Right hindlimb (tissue), 1 donor: ENCODE data around the gene RABGAP1L.
"Not testable (repeated sequence)": the region's sequence is repeated elsewhere in the genome, so short reads cannot be mapped to it uniquely, and the experiment has no call there.

Experiments
- DNase-seq: peaks from one replicate; pipeline ENCODE4 v3.0.0-alpha.2; 2018

Gene RABGAP1L

GRCh38 chr1:174469052-174469451, 309.7 kb downstream of the RABGAP1L start:
- DNase-seq: no peak

- DNase-seq: no peak
Observed at GRCh38 chr1:174469687-174470086, 310.4 kb downstream of the RABGAP1L start.

GRCh38 chr1:174479281-174479680, 320.0 kb downstream of the RABGAP1L start:
- DNase-seq: no peak

- DNase-seq: no peak
Observed at GRCh38 chr1:174480324-174480723, 321.0 kb downstream of the RABGAP1L start.

GRCh38 chr1:174491606-174492005, 332.3 kb downstream of the RABGAP1L start:
- DNase-seq: no peak

- DNase-seq: no peak
Observed at GRCh38 chr1:174497478-174497877, 338.2 kb downstream of the RABGAP1L start.

GRCh38 chr1:174516755-174517154, 357.4 kb downstream of the RABGAP1L start:
- DNase-seq: not testable (repeated sequence)

GRCh38 chr1:174519844-174520243, 360.5 kb downstream of the RABGAP1L start:
- DNase-seq: no peak

- no peak for DNase-seq
Observed at GRCh38 chr1:174531751-174532150, 372.4 kb downstream of the RABGAP1L start.

- no peak for DNase-seq
Observed at GRCh38 chr1:174534789-174535188, 375.5 kb downstream of the RABGAP1L start.

GRCh38 chr1:174535207-174535606, 375.9 kb downstream of the RABGAP1L start:
- DNase-seq: no peak

GRCh38 chr1:174543421-174543820, 384.1 kb downstream of the RABGAP1L start:
- not testable (repeated sequence) for DNase-seq

- DNase-seq: no peak
Observed at GRCh38 chr1:174550296-174550695, 391.0 kb downstream of the RABGAP1L start.

- DNase-seq: no peak
Observed at GRCh38 chr1:174556392-174556791, 397.1 kb downstream of the RABGAP1L start.

GRCh38 chr1:174568551-174568950, 409.2 kb downstream of the RABGAP1L start:
- no peak for DNase-seq

- DNase-seq: no peak
Observed at GRCh38 chr1:174569240-174569639, 409.9 kb downstream of the RABGAP1L start.

GRCh38 chr1:174572771-174573170, 413.5 kb downstream of the RABGAP1L start:
- DNase-seq: no peak

- not testable (repeated sequence) for DNase-seq
Observed at GRCh38 chr1:174576120-174576519, 416.8 kb downstream of the RABGAP1L start.

- DNase-seq: no peak
Observed at GRCh38 chr1:174577681-174578080, 418.4 kb downstream of the RABGAP1L start.

GRCh38 chr1:174580801-174581200, 421.5 kb downstream of the RABGAP1L start:
- DNase-seq: no peak

- no peak for DNase-seq
Observed at GRCh38 chr1:174583316-174583715, 424.0 kb downstream of the RABGAP1L start.

- no peak for DNase-seq
Observed at GRCh38 chr1:174584071-174584470, 424.8 kb downstream of the RABGAP1L start.

GRCh38 chr1:174588618-174589017, 429.3 kb downstream of the RABGAP1L start:
- DNase-seq: not testable (repeated sequence)

GRCh38 chr1:174605198-174605597, 445.9 kb downstream of the RABGAP1L start:
- DNase-seq: no peak

- no peak for DNase-seq
Observed at GRCh38 chr1:174606471-174606870, 447.2 kb downstream of the RABGAP1L start.

- DNase-seq: not testable (repeated sequence)
Observed at GRCh38 chr1:174617905-174618304, 458.6 kb downstream of the RABGAP1L start.
